Stomach (tissue), 9 donors: ENCODE results near the gene SIRT3. TPM values are rescaled to one million over a fixed set of nuclear protein-coding genes. Genes with fewer than 3 reads are reported as not detected.

Experiments
- DNase-seq, 2 donors: peaks; one replicate each; pipeline versions ENCODE4 v3.0.0 to v3.0.0-alpha.2; 2013 to 2019
- H3K27ac ChIP-seq, 5 donors: fragments of 200-600 bp in 4 of 5; sonication (generic) in 4 of 5; one replicate each; pipeline ENCODE4 v1.5.1; 2013 to 2019; ENCODE audit warnings: mild to moderate bottlenecking in 1 of 5, moderate library complexity in 1 of 5
- H3K27me3 ChIP-seq, 3 donors: fragments of 200-600 bp; sonication (generic); one replicate each; pipeline ENCODE4 v1.5.1; 2017 to 2019; ENCODE audit warnings: mixed run types in 1 of 3
- H3K36me3 ChIP-seq, 4 donors: fragments of 200-600 bp; sonication (generic); 1 replicate in 3 of 4; 2 replicates in 1 of 4; pipeline ENCODE4 v1.5.1; 2016 to 2019
- H3K4me1 ChIP-seq, 4 donors: fragments of 200-600 bp; sonication (generic); one replicate each; pipeline ENCODE4 v1.5.1; 2016 to 2019
- H3K4me3 ChIP-seq, 4 donors: fragments of 200-600 bp; sonication (generic) in 3 of 4; one replicate each; pipeline ENCODE4 v1.5.1; 2016 to 2019; ENCODE audit warnings: mild to moderate bottlenecking in 1 of 4
- H3K9me3 ChIP-seq, 4 donors: fragments of 200-600 bp; sonication (generic); one replicate each; pipeline ENCODE4 v1.5.1; 2016 to 2019
- EP300 ChIP-seq: sonication (generic); formaldehyde crosslinking; IDR thresholded peaks from one replicate; pipeline ENCODE4 v1.6.1; 2017; ENCODE audit warnings: antibody characterized with exemption
- POLR2A ChIP-seq, 4 donors: fragments of 450-650 bp; IDR thresholded peaks; one replicate each; pipeline ENCODE4 v1.6.1; 2016; ENCODE audit warnings: antibody characterized with exemption in 4 of 4, control low read depth in 2 of 4, mild to moderate bottlenecking in 1 of 4, moderate library complexity in 1 of 4
- POLR2AphosphoS5 ChIP-seq, 3 donors: sonication (generic); formaldehyde crosslinking; IDR thresholded peaks; one replicate each; pipeline ENCODE4 v1.6.1; 2016; ENCODE audit warnings: antibody characterized with exemption in 3 of 3
- WGBS, 5 donors: extraction: QIAGEN DNeasy Blood & Tissue Kit in 3 of 5; methylation state at CpG; one replicate each; pipeline versions ENCODE4 v1.1.5 to v1.1.7; 2013 to 2018; 5-methylcytosine and 5-hydroxymethylcytosine counted together
- intact Hi-C: fragments of 100-400 bp; cut with DNase I; formaldehyde crosslinking; loops from one replicate; pipeline ENCODE4 v1.15.1; 2023; ENCODE audit warnings: low total_unique reads
- polyA plus RNA-seq, 3 donors: library from polyadenylated mRNA; stranded (reverse); fragments of 200-250 nt; gene quantifications; one replicate each; pipeline ENCODE4 v1.2.3, GENCODE V29; 2013
- total RNA-seq, 5 donors: library from RNA; depleted of rRNA; stranded (reverse); fragments of >200 nt; gene quantifications; one replicate each; pipeline versions ENCODE4 v1.1.0 to v1.2.3, GENCODE V29; 2014 to 2016
- TF ChIP-seq, protein P1 (sequence below), 7 experiments: fragments of 450-650 bp in 4 of 7; fragments of 200-600 bp in 3 of 7; sonication (generic) in 3 of 7; IDR thresholded peaks; one replicate each; pipeline ENCODE4 v1.5.1; 2016 to 2019; ENCODE audit warnings: antibody characterized with exemption in 7 of 7, control low read depth in 2 of 7, mild to moderate bottlenecking in 1 of 7
- donor health status: healthy with polysubstance abuse.
- donor health status: Bipolar disorder and iron deficiency.
- donor health status: healthy.

SIRT3 gene
- total and polyA plus RNA-seq, 8 donors = 5.4 to 63.7 (median 12.3) TPM

DNA sequence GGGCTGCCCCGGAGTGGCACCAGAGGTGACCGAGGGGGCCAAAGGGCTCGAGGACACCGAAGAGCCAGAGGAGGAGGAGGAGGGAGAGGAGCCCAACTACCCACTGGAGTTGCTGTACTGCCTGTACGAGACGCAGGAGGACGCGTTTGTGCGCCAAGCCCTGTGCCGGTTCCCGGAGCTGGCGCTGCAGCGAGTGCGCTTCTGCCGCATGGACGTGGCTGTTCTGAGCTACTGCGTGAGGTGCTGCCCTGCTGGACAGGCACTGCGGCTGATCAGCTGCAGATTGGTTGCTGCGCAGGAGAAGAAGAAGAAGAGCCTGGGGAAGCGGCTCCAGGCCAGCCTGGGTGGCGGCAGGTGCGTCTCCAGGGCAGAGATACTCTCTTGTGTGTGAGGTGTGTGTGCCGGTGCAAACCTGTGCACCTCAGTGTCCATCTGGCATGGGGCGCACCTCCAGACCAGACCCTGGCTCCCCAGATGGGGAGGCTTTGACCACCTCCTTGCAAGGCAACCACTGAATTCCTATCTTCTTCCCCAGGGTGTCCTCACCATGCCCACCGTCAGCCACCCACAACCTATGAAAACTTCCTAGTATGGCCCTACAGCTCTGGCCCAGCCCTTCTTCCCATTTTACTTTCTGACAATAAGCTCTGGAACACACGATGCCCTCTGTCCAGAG, 45.5 kb upstream of the SIRT3 start:
- 26 to 50% (median 29%) methylated on average over 23 to 26 of the region's 26 CpGs for WGBS, 5 donors
- TF ChIP-seq, protein P1, sequence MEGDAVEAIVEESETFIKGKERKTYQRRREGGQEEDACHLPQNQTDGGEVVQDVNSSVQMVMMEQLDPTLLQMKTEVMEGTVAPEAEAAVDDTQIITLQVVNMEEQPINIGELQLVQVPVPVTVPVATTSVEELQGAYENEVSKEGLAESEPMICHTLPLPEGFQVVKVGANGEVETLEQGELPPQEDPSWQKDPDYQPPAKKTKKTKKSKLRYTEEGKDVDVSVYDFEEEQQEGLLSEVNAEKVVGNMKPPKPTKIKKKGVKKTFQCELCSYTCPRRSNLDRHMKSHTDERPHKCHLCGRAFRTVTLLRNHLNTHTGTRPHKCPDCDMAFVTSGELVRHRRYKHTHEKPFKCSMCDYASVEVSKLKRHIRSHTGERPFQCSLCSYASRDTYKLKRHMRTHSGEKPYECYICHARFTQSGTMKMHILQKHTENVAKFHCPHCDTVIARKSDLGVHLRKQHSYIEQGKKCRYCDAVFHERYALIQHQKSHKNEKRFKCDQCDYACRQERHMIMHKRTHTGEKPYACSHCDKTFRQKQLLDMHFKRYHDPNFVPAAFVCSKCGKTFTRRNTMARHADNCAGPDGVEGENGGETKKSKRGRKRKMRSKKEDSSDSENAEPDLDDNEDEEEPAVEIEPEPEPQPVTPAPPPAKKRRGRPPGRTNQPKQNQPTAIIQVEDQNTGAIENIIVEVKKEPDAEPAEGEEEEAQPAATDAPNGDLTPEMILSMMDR (IDR thresholded peaks at IDR 0.05) = no peak
- TF ChIP-seq EP300 (no peak), POLR2A (IDR thresholded peaks at IDR 0.05) (no peak), POLR2AphosphoS5 (IDR thresholded peaks at IDR 0.05) (no peak)
- H3K36me3 ChIP-seq = no peaks in the 10 kb centered on the region
- intact Hi-C loops = no loop called here
- no peak for DNase-seq
- H3K4me1 ChIP-seq = peaks cover 19 to 39% (median 31%) of the 10 kb centered on the region in 4 donors
- peaks cover 36 to 87% (median 65%) of the 10 kb centered on the region in 3 donors for H3K27me3 ChIP-seq
- no peaks in the 10 kb centered on the region for H3K9me3 ChIP-seq
- peak overlapping the region in 3 of 4 donors; percentile 37 to 47 (median 46) for H3K4me3 ChIP-seq
- H3K27ac ChIP-seq = peak overlapping the region in 2 of 5 donors; percentile 16 to 59

DNA sequence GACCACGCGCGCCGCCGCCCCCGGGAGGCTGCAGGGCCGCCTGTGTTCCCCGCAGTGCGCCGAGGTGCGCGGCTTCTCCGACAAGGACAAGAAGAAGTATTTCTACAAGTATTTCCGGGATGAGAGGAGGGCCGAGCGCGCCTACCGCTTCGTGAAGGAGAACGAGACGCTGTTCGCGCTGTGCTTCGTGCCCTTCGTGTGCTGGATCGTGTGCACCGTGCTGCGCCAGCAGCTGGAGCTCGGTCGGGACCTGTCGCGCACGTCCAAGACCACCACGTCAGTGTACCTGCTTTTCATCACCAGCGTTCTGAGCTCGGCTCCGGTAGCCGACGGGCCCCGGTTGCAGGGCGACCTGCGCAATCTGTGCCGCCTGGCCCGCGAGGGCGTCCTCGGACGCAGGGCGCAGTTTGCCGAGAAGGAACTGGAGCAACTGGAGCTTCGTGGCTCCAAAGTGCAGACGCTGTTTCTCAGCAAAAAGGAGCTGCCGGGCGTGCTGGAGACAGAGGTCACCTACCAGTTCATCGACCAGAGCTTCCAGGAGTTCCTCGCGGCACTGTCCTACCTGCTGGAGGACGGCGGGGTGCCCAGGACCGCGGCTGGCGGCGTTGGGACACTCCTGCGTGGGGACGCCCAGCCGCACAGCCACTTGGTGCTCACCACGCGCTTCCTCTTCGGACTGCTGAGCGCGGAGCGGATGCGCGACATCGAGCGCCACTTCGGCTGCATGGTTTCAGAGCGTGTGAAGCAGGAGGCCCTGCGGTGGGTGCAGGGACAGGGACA, 44.8 kb upstream of the SIRT3 start:
- intact Hi-C loops = no loop called here
- H3K27me3 ChIP-seq = peaks cover 36 to 85% (median 65%) of the 10 kb centered on the region in 3 donors
- peaks cover 19 to 39% (median 31%) of the 10 kb centered on the region in 4 donors for H3K4me1 ChIP-seq
- H3K36me3 ChIP-seq = no peaks in the 10 kb centered on the region
- peak overlapping the region in 2 of 5 donors; percentile 16 to 59 for H3K27ac ChIP-seq
- no peak for DNase-seq
- WGBS, 5 donors = 5 to 10% (median 9%) methylated on average over 34 to 79 of the region's 79 CpGs
- H3K9me3 ChIP-seq = no peaks in the 10 kb centered on the region
- H3K4me3 ChIP-seq = peak overlapping the region; percentile 17 to 47 (median 42)
- TF ChIP-seq POLR2A (IDR thresholded peaks at IDR 0.05) (no peak), EP300 (no peak), POLR2AphosphoS5 (IDR thresholded peaks at IDR 0.05) (no peak)
- TF ChIP-seq, protein P1 (IDR thresholded peaks at IDR 0.05) = no peak

DNA sequence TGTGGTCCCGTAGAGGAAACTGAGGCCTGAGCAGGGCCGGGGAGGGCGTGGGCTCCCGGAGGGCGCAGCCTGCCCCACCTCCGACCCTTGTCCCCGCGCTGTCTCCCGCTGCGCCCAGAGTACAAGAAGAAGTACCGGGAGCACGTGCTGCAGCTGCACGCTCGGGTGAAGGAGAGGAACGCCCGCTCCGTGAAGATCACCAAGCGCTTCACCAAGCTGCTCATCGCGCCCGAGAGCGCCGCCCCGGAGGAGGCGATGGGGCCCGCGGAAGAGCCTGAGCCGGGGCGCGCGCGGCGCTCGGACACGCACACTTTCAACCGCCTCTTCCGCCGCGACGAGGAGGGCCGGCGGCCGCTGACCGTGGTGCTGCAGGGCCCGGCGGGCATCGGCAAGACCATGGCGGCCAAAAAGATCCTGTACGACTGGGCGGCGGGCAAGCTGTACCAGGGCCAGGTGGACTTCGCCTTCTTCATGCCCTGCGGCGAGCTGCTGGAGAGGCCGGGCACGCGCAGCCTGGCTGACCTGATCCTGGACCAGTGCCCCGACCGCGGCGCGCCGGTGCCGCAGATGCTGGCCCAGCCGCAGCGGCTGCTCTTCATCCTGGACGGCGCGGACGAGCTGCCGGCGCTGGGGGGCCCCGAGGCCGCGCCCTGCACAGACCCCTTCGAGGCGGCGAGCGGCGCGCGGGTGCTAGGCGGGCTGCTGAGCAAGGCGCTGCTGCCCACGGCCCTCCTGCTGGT, 44.0 kb upstream of the SIRT3 start:
- intact Hi-C loops = no loop called here
- WGBS, 5 donors = 2 to 10% (median 3%) methylated on average over 7 to 85 of the region's 85 CpGs
- peaks cover 36 to 77% (median 65%) of the 10 kb centered on the region in 3 donors for H3K27me3 ChIP-seq
- TF ChIP-seq, protein P1 (IDR thresholded peaks at IDR 0.05) = no peak
- TF ChIP-seq POLR2A (IDR thresholded peaks at IDR 0.05) (no peak), EP300 (no peak), POLR2AphosphoS5 (IDR thresholded peaks at IDR 0.05) (no peak)
- H3K4me3 ChIP-seq = peak overlapping the region; percentile 17 to 47 (median 42)
- H3K9me3 ChIP-seq = no peaks in the 10 kb centered on the region
- DNase-seq = peak in 1 of 2 donors; percentile 59
- H3K27ac ChIP-seq = peak overlapping the region in 2 of 5 donors; percentile 23 to 59
- no peaks in the 10 kb centered on the region for H3K36me3 ChIP-seq
- H3K4me1 ChIP-seq = peaks cover 19 to 39% (median 31%) of the 10 kb centered on the region in 4 donors
